SU-DHL-6 (cell line): ENCODE results near the gene PDCD1.

Experiments used
- H2AFZ ChIP-seq: fragments of 200-600 bp; sonication (generic); 2 replicates; pipeline ENCODE4 v1.6.1; 2014; ENCODE audit warnings: low read depth, mild to moderate bottlenecking, moderate library complexity, mixed read lengths, antibody characterized with exemption, low read length; ENCODE audit not compliant: severe bottlenecking
- H3F3A ChIP-seq: fragments of 200-600 bp; shearing (Covaris generic); 2 replicates; pipeline ENCODE4 v1.6.0; 2016; ENCODE audit warnings: antibody characterized with exemption, mild to moderate bottlenecking; ENCODE audit not compliant: insufficient read depth
- H3K27ac ChIP-seq: fragments of 200-600 bp; sonication (generic); 2 replicates; pipeline ENCODE4 v1.5.1; 2016; ENCODE audit warnings: low read depth, mild to moderate bottlenecking, low read length, moderate library complexity, mixed read lengths
- H3K27me3 ChIP-seq: fragments of 200-600 bp; sonication (generic), shearing (Covaris generic); 2 replicates; pipeline ENCODE4 v1.6.0; 2014; ENCODE audit warnings: mild to moderate bottlenecking, low read length
- H3K36me3 ChIP-seq: fragments of 200-600 bp; sonication (generic); 2 replicates; pipeline ENCODE4 v1.6.1; 2014; ENCODE audit warnings: mild to moderate bottlenecking, low read length, mixed read lengths
- H3K4me2 ChIP-seq: fragments of 300-600, 200-600 bp; shearing (Covaris generic), sonication (generic); 2 replicates; pipeline ENCODE4 v1.6.0; 2014; ENCODE audit warnings: low read length, low read depth, mild to moderate bottlenecking; ENCODE audit not compliant: poor library complexity, severe bottlenecking
- H3K4me3 ChIP-seq: fragments of 200-600 bp; sonication (generic); 2 replicates; pipeline ENCODE4 v1.5.1; 2014; ENCODE audit warnings: antibody characterized with exemption, low read length, mild to moderate bottlenecking, mixed read lengths; ENCODE audit not compliant: insufficient read depth, poor library complexity, severe bottlenecking
- H3K79me2 ChIP-seq: fragments of 200-600 bp; sonication (generic); 2 replicates; pipeline ENCODE4 v1.6.1; 2014; ENCODE audit warnings: mild to moderate bottlenecking, low read length, moderate library complexity; ENCODE audit not compliant: insufficient read depth
- H3K9ac ChIP-seq: fragments of 200-600 bp; sonication (generic); 2 replicates; pipeline ENCODE4 v1.7.0; 2014; ENCODE audit warnings: mild to moderate bottlenecking, low read length
- H3K9me2 ChIP-seq: fragments of 200-600 bp; sonication (generic); replicated peaks from 2 replicates; pipeline ENCODE4 v1.6.1; 2014; ENCODE audit warnings: low read length; ENCODE audit not compliant: insufficient read depth
- H3K9me3 ChIP-seq: fragments of 200-600 bp; sonication (generic); 2 replicates; pipeline ENCODE4 v1.6.1; 2014; ENCODE audit warnings: low read length, mixed read lengths; ENCODE audit not compliant: insufficient read depth
- H4K20me1 ChIP-seq: fragments of 200-600 bp; sonication (generic); 2 replicates; pipeline ENCODE4 v1.6.1; 2014; ENCODE audit warnings: low read depth, mild to moderate bottlenecking, antibody characterized with exemption, low read length, moderate library complexity, mixed read lengths
- EZH2phosphoT487 ChIP-seq: fragments of 200-600 bp; sonication (generic), shearing (Covaris generic); conservative IDR thresholded peaks from 2 replicates; pipeline ENCODE4 v1.6.1; 2018; ENCODE audit warnings: mild to moderate bottlenecking, antibody characterized with exemption, low read length, moderate library complexity, mixed read lengths
- TF ChIP-seq, protein P1 (sequence below): fragments of 200-600 bp; sonication (generic); IDR thresholded peaks from one replicate; pipeline ENCODE4 v1.5.1; 2017; ENCODE audit warnings: antibody characterized with exemption, mild to moderate bottlenecking, low read length, moderate library complexity; ENCODE audit not compliant: insufficient read depth, poor library complexity, severe bottlenecking

The PDCD1 gene

DNA sequence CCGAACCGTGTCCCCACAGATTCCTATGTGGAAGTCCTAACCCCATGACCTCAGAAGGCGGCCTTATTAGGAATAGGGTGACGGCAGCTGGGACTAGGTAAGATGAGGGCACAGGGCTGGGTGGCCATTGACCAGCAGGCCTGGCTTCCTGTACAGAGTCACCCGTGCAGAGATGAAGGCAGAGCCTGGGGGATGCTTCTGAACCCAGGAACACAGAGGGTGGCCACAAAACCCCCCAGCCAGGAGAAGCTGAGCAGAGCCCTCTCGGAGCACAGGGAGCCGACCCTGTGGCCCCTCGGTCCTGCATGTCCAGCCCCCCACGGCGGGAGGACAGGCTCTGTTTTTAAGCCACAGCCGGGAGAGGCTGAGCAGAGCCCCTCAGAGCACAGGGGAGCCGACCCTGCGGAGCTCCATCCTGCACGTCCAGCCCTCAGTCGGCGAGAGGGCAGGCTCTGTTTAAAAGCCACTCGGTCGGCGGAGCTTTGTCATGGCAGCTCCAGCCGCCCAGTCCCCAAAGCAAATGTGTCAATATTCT is 2.7 kb downstream of the PDCD1 start:
- Histone ChIP-seq H3K4me3 (no peak overlapping the region), H3K27ac (no peak overlapping the region), H3K9me2 (no peaks in the 10 kb centered on the region), H3K9me3 (no peaks in the 10 kb centered on the region), H3K79me2 (no peaks in the 10 kb centered on the region), H3K4me2 (no peak overlapping the region), H3K9ac (no peak overlapping the region), H3F3A (no peaks in the 10 kb centered on the region), H3K36me3 (no peaks in the 10 kb centered on the region), H3K27me3 (no peaks in the 10 kb centered on the region), H2AFZ (no peak overlapping the region), H4K20me1 (no peaks in the 10 kb centered on the region)
- TF ChIP-seq EZH2phosphoT487, result no peak
- TF ChIP-seq, protein P1, sequence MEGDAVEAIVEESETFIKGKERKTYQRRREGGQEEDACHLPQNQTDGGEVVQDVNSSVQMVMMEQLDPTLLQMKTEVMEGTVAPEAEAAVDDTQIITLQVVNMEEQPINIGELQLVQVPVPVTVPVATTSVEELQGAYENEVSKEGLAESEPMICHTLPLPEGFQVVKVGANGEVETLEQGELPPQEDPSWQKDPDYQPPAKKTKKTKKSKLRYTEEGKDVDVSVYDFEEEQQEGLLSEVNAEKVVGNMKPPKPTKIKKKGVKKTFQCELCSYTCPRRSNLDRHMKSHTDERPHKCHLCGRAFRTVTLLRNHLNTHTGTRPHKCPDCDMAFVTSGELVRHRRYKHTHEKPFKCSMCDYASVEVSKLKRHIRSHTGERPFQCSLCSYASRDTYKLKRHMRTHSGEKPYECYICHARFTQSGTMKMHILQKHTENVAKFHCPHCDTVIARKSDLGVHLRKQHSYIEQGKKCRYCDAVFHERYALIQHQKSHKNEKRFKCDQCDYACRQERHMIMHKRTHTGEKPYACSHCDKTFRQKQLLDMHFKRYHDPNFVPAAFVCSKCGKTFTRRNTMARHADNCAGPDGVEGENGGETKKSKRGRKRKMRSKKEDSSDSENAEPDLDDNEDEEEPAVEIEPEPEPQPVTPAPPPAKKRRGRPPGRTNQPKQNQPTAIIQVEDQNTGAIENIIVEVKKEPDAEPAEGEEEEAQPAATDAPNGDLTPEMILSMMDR, result no peak

DNA sequence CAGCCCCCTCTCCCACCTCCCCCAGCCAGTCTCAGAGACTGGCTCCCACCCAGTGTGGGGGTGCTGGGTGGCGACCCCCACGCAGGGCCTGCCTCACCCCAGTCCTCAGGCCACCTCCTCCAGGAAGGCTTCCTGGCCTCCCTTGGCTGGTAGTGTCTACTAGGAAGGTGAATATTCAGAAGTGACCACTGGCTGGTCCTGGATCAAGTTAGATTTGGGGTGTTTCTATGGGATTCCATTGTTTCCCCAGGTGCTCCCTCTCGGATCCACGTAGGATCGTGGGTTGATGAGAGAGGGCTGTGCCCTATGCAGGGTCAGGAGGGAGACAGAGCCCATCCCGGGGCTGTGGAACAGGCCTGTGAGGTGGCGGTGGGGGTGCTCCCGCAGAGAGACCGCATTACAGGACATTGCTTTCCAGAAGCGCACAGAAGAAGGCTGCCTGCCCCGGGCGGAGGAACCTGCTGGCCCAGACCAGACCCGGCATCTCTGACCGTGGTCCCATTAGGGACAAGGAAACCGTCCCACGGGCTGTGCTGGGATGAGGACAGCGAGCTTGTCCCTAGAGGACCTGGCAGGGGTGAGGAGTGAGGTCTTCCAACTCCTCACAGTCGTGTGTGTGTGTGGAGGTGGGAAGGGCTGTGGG is 3.3 kb downstream of the PDCD1 start:
- Histone ChIP-seq H3K27me3 (no peaks in the 10 kb centered on the region), H3K36me3 (no peaks in the 10 kb centered on the region), H3K4me3 (no peak overlapping the region), H3K9me3 (no peaks in the 10 kb centered on the region), H4K20me1 (no peaks in the 10 kb centered on the region), H3F3A (no peaks in the 10 kb centered on the region), H3K27ac (no peak overlapping the region), H3K9ac (no peak overlapping the region), H3K79me2 (no peaks in the 10 kb centered on the region), H2AFZ (no peak overlapping the region), H3K4me2 (no peak overlapping the region), H3K9me2 (no peaks in the 10 kb centered on the region)
- no peak for TF ChIP-seq EZH2phosphoT487
- TF ChIP-seq, protein P1, result no peak

DNA sequence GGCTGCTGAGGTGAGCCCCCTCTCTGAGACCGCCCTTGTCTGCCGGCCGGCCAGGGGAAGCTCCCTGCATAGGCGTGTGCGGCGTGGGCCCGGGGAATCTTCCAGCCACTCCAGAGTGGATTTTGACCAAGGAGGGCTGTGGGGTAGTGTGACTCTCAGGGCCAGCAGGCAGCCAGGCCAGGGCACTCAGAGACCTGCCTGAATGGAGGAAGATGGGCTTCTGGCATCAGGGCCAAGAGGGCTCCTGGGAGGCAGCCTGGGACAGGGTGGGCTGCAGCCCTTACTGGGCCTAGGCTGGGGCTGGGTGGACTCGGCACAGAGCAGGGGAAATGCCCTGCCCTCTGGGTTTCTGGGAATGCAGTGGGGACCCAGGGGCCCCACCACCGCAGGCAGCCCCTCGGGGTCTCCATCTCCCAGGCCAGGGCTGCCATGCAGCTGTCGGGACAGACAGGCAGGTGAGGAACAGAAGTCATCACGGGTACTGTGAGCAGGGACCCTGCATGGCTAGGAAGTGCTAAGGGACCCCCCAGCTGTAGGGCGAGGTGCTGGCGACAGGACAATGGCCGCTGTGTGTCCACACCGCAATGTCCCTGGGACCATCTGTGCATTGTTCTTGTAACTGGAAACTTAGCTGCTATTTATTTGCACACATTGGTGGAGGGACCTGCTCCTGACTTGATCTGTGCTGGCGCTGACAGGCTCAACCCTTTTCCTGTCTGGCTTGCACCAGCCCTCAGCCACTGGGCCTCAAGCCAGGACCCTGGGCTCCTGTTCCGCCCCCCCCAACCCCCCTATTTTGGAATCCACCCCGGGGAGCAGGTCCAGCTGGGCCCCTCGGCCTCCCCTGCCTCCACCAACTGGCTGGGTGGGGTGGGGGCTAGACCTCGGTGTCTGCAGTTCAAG is 4.1 kb downstream of the PDCD1 start:
- Histone ChIP-seq H3K9me2 (no peaks in the 10 kb centered on the region), H2AFZ (no peak overlapping the region), H3F3A (no peaks in the 10 kb centered on the region), H3K9ac (no peak overlapping the region), H3K36me3 (no peaks in the 10 kb centered on the region), H3K79me2 (no peaks in the 10 kb centered on the region), H3K27me3 (no peaks in the 10 kb centered on the region), H3K4me2 (no peak overlapping the region), H4K20me1 (no peaks in the 10 kb centered on the region), H3K27ac (no peak overlapping the region), H3K4me3 (no peak overlapping the region), H3K9me3 (no peaks in the 10 kb centered on the region)
- no peak for TF ChIP-seq EZH2phosphoT487
- TF ChIP-seq, protein P1, result no peak
